K562 (cell line): ENCODE data around the gene FAM186B.

Source experiments
- BHLHE40 ChIP-seq: IDR thresholded peaks from 2 replicates; pipeline ENCODE4 v1.6.1; 2011; ENCODE audit warnings: low read length, improper control_type of control experiment
- DPF2 ChIP-seq: fragments of 450-650 bp; IDR thresholded peaks from 2 replicates; pipeline ENCODE4 v1.6.1; 2016
- EGR1 ChIP-seq: fragments of 450-650 bp; conservative IDR thresholded peaks from 2 replicates; pipeline ENCODE4 v1.6.1; 2017; ENCODE audit warnings: mild to moderate bottlenecking
- EP300 ChIP-seq: IDR thresholded peaks from 2 replicates; pipeline ENCODE4 v1.6.1; 2012; ENCODE audit warnings: low read length, improper control_type of control experiment
- EZH2 ChIP-seq: IDR thresholded peaks from 2 replicates; pipeline ENCODE4 v1.6.1; 2012; ENCODE audit warnings: low read depth, mild to moderate bottlenecking, inconsistent platforms, low read length, borderline replicate concordance
- GABPB1 ChIP-seq: sonication (generic); formaldehyde crosslinking; IDR thresholded peaks from 2 replicates; pipeline ENCODE4 v1.8.0; 2022; ENCODE audit warnings: mild to moderate bottlenecking, missing genetic modification reagents
- HSF4 ChIP-seq: fragments of 250-450 bp; sonication (Bioruptor Pico); IDR thresholded peaks from 2 replicates; pipeline ENCODE4 v2.1.2; 2022; ENCODE audit warnings: mild to moderate bottlenecking, moderate library complexity, borderline replicate concordance
- MAZ ChIP-seq, 2 experiments: fragments of 450-650 bp in 1 of 2; sonication (generic) in 1 of 2; formaldehyde crosslinking; IDR thresholded peaks in 1 of 2; conservative IDR thresholded peaks in 1 of 2; 2 replicates each; pipeline versions ENCODE4 v1.4.0 to v1.5.0; 2020; ENCODE audit warnings: mild to moderate bottlenecking in 1 of 2, missing genetic modification reagents in 1 of 2
- POLR2A ChIP-seq: fragments of 450-650 bp; conservative IDR thresholded peaks from 2 replicates; pipeline ENCODE4 v1.6.1; 2016
- XRCC5 ChIP-seq: fragments of 200-400 bp; formaldehyde crosslinking; IDR thresholded peaks from 2 replicates; pipeline ENCODE4 v1.6.1; 2017; ENCODE audit warnings: low read depth, mild to moderate bottlenecking, low read length
- ZNF217 ChIP-seq: sonication (generic); formaldehyde crosslinking; IDR thresholded peaks from 2 replicates; pipeline ENCODE4 v1.8.0; 2022; ENCODE audit warnings: mild to moderate bottlenecking, missing genetic modification reagents
- ZNF780A ChIP-seq: fragments of 250-450 bp; sonication (Bioruptor Pico); IDR thresholded peaks from 2 replicates; pipeline ENCODE4 v1.5.0; 2021; ENCODE audit warnings: mild to moderate bottlenecking
- TF ChIP-seq, protein P1 (sequence below): fragments of 200-800 bp; sonication (Bioruptor generic); IDR thresholded peaks from 2 replicates; pipeline ENCODE4 v1.6.1; 2017; ENCODE audit warnings: missing genetic modification characterization, missing compliant biosample characterization
- TF ChIP-seq, protein P2 (sequence below), 2 experiments: fragments of 150-350 bp in 1 of 2; IDR thresholded peaks; 2 replicates each; pipeline ENCODE4 v1.6.1; 2012 to 2016; ENCODE audit warnings: low read depth in 2 of 2, low read length in 2 of 2, mild to moderate bottlenecking in 1 of 2, moderate library complexity in 1 of 2

DNA sequence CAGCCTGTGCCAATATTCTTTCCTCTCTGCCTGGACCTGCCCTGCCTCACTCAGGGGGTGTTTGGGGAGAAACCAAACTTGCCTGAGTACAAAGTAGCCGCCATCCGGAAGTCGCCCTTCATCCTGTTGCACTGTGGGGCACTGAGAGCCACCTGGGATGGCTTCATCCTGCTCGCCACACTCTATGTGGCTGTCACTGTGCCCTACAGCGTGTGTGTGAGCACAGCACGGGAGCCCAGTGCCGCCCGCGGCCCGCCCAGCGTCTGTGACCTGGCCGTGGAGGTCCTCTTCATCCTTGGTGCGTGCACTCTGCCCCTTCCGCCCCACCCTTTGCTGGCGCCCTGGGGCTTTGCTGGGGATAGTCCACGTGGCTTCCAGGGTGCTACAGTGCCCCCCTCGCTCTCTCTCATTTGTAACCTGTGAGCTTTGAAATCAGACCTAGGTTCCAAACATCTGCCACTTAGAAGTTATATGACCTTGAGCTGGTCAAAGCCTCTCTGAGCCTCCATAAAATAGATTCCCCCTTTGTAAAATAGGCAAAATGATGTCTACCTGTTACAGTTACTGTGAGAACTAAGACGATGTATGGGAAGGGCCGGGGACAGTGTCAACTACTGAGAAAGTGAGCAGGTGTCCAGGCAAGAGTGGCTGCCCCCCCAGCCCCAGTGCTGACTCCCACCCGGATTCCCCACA is 62.1 kb downstream of the FAM186B start:
- TF ChIP-seq POLR2A: no peak
- no peak for TF ChIP-seq XRCC5
- TF ChIP-seq, protein P1, sequence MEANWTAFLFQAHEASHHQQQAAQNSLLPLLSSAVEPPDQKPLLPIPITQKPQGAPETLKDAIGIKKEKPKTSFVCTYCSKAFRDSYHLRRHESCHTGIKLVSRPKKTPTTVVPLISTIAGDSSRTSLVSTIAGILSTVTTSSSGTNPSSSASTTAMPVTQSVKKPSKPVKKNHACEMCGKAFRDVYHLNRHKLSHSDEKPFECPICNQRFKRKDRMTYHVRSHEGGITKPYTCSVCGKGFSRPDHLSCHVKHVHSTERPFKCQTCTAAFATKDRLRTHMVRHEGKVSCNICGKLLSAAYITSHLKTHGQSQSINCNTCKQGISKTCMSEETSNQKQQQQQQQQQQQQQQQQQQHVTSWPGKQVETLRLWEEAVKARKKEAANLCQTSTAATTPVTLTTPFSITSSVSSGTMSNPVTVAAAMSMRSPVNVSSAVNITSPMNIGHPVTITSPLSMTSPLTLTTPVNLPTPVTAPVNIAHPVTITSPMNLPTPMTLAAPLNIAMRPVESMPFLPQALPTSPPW (CRISPR knock-in tag): no peak
- no peak for TF ChIP-seq HSF4 (CRISPR knock-in tag)
- TF ChIP-seq ZNF780A (CRISPR knock-in tag): no peak
- TF ChIP-seq, protein P2, sequence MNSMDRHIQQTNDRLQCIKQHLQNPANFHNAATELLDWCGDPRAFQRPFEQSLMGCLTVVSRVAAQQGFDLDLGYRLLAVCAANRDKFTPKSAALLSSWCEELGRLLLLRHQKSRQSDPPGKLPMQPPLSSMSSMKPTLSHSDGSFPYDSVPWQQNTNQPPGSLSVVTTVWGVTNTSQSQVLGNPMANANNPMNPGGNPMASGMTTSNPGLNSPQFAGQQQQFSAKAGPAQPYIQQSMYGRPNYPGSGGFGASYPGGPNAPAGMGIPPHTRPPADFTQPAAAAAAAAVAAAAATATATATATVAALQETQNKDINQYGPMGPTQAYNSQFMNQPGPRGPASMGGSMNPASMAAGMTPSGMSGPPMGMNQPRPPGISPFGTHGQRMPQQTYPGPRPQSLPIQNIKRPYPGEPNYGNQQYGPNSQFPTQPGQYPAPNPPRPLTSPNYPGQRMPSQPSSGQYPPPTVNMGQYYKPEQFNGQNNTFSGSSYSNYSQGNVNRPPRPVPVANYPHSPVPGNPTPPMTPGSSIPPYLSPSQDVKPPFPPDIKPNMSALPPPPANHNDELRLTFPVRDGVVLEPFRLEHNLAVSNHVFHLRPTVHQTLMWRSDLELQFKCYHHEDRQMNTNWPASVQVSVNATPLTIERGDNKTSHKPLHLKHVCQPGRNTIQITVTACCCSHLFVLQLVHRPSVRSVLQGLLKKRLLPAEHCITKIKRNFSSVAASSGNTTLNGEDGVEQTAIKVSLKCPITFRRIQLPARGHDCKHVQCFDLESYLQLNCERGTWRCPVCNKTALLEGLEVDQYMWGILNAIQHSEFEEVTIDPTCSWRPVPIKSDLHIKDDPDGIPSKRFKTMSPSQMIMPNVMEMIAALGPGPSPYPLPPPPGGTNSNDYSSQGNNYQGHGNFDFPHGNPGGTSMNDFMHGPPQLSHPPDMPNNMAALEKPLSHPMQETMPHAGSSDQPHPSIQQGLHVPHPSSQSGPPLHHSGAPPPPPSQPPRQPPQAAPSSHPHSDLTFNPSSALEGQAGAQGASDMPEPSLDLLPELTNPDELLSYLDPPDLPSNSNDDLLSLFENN (IDR thresholded peaks at IDR 0.05; ENCODE audit: low read depth in 2 of 2, low read length in 2 of 2): no peak
- TF ChIP-seq BHLHE40: no peak
- TF ChIP-seq EGR1: no peak
- no peak for TF ChIP-seq GABPB1 (CRISPR knock-in tag)
- TF ChIP-seq EZH2: no peak
- TF ChIP-seq DPF2: no peak
- TF ChIP-seq ZNF217 (CRISPR knock-in tag): no peak
- TF ChIP-seq EP300: no peak
- TF ChIP-seq MAZ (CRISPR knock-in tag; conservative IDR thresholded peaks at IDR 0.05 in 1 of 2, IDR thresholded peaks at IDR 0.05 in 1 of 2): no peak
